Stimulated activated CD8-positive, alpha-beta memory T cell treated with anti-CD3 and anti-CD28 coated beads, Interleukin-15, amount 100 ng/mL, for 1 hour (primary cell): Measurements from ENCODE around the gene AUTS2.

ENCODE experiments used
- DNase-seq: peaks from one replicate; pipeline ENCODE4 v3.0.0-alpha.2; 2020; ENCODE audit warnings: low read depth

AUTS2 gene

DNA sequence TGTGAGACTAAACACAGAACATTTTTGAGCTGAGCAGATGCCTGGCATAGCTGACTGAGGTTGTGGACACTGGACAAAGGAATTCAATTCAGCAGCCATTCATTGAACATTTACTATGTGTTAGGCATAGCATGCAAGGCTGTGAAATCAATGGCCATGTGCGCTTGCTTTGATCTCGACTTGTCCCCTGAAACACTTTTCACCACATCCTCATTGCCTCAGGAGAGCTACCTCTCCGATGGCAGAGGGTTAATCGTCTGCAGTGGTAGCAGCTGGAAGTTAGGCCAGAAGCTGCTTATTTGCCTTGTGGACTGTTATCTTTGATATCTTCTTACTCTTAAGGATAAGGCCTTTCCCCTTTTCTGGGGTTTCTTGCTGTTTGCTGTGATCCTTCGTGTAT is 297.8 kb downstream of the AUTS2 start:
- no peak for DNase-seq

DNA sequence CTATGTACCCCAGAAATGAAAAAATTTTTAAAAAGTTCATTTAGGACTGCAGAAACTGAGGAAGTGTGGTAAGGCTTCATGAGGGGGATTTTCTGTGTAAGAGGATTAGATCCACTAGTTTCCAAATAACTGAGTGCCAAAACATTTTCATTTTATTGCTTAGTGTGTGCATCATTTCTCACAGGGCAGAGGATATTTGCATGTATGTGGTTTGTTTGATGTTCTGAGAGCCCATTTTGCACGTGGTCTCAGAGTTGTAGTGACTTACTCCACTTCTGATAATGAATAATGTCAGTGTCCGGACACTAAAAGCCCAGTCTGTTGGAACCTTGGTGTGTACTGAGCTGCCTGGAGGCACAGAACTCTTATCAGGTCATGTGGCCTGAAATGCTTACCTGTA is 299.9 kb downstream of the AUTS2 start:
- DNase-seq, result no peak

- no peak for DNase-seq
Measured at GRCh38 chr7:69903410-69903809, 305.1 kb downstream of the AUTS2 start.

GRCh38 chr7:69906283-69906995 is 308.2 kb downstream of the AUTS2 start:
- DNase-seq, result no peak

DNA sequence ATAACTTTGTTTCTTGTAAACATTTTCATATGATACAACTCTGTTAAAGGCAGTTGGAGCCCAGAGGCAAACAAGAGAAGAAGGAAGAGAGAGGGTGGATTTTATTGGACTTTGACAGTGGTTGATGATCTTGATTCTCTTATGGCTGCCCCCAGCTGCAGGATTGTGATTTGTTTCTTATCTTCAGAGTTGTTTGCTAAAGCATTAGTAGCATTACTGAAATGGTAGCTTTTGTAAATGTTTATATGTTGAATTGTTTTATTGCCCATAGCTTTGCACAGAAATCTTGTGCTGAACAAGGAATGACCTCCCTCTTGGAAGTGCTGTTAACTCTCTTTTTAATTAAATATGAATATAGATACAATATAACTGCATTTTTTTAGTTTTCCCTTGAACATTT is 309.4 kb downstream of the AUTS2 start:
- DNase-seq, result no peak

- DNase-seq, result no peak
Measured at GRCh38 chr7:69908454-69908853, 310.2 kb downstream of the AUTS2 start.

DNA sequence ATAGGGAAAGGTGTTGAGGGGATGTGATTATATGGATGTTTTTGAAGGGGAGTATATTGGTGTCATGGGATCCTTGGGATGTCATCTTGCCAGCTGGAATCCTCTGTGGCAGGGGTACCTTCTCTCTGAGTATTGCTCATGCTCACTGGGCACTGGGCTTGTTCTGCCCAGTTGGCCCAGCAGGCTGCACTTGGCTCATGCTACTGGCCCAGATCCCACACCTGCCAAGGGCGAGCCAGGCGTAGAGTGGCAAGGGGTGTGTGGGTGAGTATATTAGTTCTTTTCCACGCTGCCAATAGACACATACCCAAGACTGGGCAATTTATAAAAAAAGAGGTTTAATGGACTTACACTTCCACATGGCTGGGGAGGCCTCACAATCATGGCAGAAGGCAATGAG is 311.9 kb downstream of the AUTS2 start:
- DNase-seq, result no peak

DNA sequence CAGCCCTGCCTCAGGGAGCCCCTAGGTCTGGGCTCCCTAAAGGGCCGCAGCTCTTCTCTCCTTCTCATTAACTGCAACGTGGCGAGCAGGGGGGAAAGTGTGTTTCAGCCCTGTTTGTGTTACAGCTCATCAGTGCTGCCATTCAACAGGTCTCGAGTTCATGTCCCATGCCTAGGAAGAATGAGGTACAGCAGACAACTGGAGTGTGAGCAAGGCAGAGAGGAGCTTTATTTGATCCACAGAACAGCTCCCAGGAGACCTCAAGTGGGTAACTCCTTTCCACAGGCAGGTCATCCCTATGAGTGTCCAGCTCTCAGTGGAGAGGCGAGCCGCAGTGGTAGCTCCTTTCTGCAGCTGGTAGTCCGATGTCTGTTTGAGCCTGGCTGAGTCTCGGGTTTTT is 313.1 kb downstream of the AUTS2 start:
- no peak for DNase-seq

GRCh38 chr7:69912141-69912540 is 313.9 kb downstream of the AUTS2 start:
- DNase-seq, result no peak

- DNase-seq, result no peak
Measured at GRCh38 chr7:69912846-69913245, 314.6 kb downstream of the AUTS2 start.

- no peak for DNase-seq
Measured at GRCh38 chr7:69919426-69920111, 321.3 kb downstream of the AUTS2 start.

DNA sequence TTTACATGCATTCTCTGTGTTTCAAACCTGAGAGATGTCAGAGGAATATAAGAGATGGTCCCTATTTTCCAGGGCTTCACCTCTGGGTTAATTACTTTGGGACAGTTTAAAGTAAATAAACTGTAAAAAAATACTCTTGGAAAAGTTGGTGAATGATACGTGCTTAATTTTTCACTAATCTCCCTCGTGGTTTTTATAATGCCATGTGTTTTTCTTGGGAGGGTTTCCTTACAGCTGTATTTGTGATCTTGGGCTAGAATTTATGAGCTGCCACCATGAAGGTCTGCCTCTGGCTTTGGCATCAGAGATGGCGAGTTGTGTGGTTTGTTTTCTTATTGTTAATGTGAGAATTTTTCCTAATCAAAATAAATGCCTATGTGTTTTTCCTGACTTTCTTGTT is 322.5 kb downstream of the AUTS2 start:
- DNase-seq, result no peak

GRCh38 chr7:69922026-69922803 is 323.9 kb downstream of the AUTS2 start:
- no peak for DNase-seq

- no peak for DNase-seq
Measured at GRCh38 chr7:69927461-69927860, 329.2 kb downstream of the AUTS2 start.

DNA sequence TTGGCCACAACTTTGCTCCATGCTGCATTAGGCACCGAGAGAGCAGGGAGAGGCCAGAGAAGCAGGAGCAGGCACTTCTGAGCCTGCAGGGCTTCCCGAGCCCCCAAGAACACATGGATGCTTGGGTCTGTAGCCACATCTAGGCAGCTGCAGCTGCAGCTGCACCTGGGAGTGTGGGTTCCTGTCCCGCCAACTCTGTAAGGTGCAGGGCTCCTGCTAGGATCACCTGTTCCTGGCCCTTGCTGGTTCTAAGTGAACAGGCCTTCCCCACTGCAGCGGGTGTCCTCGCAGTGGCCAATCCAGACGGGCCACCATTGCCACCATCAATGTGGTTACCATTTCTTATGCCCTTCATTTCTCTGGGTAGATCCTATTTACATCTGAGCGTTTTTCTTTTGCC is 330.3 kb downstream of the AUTS2 start:
- no peak for DNase-seq

GRCh38 chr7:69929622-69930021 is 331.3 kb downstream of the AUTS2 start:
- no peak for DNase-seq

GRCh38 chr7:69932034-69932628 is 333.9 kb downstream of the AUTS2 start:
- no peak for DNase-seq

DNA sequence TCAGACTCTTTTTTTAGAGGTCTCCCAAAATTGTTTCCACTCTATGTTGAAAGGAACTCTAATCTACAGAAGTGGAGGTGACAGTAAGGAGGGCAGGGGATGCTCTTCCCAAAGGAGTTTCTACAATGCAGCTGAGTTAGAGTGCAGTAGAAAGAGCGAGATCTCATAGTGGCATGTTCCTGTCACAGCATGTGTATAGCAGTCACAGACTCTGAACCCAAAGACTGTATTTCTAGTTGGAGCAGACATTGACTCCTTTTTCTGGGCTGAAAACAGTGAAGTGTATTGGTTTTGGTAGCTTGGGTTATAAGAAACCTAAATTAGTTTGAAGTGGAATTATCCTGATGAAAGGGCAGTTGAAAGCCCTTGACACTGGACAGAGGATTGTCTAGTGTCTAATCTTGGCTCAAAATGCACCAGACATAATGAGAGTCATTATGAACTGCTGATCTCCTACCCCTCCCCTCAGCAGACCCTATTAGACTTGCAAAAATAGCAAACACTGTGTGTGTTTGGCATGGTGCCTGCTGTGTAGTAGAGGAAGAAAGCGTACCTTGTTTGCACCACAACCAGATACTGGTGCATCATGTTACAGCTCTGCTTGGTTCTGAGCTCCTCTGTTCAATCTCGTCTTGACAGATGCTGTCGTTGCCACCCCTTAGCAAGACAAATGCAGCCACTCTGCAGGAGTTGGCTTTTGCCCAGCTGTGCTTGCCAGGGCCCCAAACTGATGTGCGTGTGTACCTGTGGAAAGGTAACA is 336.0 kb downstream of the AUTS2 start:
- DNase-seq, result no peak

DNA sequence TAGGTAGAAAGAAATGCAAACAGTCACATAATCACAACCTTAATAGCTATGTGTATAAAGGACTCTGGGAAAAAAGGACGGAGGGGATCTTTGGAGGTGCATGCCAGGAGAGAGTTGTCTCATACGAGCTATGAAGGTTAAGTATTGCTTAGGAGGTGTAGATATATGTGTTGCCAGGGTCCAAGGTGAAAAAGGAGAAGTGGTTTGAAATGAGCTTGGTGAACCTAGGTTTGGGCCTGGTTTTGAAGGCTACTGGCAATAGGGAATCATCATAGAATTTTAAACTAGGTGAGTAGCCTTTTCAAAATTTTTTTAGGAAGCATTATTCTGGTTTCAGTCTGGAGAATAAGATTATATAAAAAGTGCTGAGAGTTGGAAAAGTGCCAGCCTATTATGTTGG is 336.8 kb downstream of the AUTS2 start:
- no peak for DNase-seq

GRCh38 chr7:69937097-69937496 is 338.8 kb downstream of the AUTS2 start:
- no peak for DNase-seq

DNA sequence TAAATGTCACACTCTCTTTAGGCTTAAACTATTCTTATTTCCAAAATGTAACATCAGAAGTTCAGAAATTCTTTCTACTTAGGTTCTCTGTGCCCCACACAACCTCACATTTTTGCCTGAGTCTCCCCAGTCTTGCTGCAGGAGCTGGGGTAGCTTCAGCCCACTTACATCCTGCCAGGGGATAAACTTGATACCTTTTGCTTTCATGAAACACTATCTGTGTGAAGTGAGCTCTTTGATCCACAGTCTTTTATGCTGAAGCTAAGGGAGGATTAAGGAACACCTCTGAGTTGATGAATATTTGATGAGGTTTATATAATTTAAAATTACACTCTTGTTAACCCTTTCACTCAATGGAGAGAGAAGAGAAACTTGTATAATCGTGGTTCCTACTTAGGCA is 341.0 kb downstream of the AUTS2 start:
- no peak for DNase-seq

DNA sequence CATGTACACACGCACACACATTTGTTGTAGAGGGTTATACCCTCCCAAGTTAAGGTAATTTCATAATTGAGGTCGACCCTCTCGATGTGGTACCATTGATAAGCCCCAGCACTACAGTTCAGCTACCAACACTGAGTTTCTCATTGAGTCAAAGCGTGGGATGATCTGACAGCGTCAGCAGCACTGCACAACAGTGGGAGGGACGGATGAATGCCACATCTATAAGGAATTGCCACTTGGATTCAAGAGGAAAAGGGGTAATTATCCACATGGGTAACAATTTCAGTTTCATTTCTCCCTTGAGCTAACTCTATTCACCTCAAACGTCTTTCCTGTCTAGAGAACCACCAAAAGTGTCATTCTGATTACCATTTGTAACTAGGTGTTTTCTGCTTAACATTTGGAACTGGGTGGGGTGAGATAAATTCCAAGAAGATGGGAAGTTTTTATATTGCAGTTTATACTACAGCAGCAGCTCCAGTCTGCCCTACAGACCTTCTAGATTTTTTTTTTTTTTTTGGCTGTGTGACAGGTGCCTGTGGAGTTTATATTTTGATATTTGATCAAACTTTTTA is 342.9 kb downstream of the AUTS2 start:
- DNase-seq, result no peak
